Activated CD8-positive, alpha-beta memory T cell treated with anti-CD3 and anti-CD28 coated beads, Interleukin-2, amount 50 U/mL, for 1 hour (primary cell): ENCODE measurements around the gene F11R.
"Not testable (repeated sequence)": the region's sequence is repeated elsewhere in the genome, so short reads cannot be mapped to it uniquely, and the experiment has no call there.

ENCODE experiments used
- DNase-seq: peaks from one replicate; pipeline ENCODE4 v3.0.0-alpha.2; 2020; ENCODE audit errors: extremely low read depth

Gene F11R

DNA sequence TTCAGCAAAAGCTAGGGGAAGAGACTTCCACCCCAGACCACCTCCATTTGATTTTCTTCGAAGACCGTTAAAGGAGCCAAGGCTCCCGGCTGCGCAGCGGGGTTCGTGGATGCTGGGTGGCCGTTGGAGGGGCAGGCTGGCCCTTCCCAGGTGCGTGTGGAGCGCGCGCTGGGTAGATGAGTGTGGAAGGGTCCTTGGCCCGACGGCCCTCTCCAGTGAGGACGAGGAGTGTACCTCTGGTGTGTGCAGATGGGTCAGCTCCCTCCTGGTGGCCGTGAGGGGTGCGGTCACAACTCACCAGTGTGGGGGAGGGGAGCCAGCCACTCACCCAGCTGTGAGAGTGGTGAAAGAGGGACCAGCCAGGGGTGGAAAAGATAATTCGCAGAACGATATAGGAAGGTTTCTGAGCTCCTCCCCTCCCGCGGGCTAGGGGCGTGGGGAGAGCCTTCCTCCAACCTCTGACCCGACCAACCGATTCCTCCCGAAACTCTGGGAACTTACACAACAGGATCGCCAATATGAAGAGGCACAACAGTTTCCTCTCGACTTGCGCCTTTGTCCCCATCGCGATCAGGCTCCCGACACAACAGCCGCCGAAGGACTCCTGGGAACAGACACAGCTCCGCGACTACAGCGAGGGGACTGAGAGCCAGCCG, at the start of gene F11R:
TSS of gene F11R (minus strand) at position 644 of the 656 bp plus-strand sequence. CDS start at position 565, 79 bp downstream.
- DNase-seq = no peak

DNA sequence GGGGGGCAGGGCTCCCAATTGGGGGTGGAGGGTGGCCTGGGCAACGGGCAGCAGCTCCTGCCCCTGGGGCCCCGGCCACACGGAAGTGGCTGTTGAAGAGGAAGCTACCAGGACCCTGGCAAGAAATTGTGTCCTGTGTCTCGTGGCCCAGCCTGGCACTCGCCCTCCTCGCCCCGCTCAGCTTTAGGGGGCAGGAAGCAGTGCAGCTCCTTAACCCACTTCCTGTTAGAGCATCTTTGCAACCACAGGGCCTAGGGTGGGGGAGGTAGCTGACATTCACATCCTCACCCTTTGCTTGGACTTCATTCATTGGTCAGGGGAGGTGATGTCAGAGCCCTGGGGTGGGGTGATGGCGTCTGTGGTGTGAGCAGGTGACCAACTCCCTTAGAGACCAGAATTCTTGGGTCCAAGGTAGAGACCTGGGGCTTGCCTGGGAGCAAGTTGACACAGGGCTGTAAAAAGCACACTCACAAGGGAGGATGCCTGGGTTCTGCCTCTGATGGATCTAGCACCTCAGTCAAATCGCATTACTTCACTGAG, 48.8 kb upstream of the F11R start, which contains the start of gene ARHGAP30:
TSS of gene ARHGAP30 (minus strand) at position 161 of the 540 bp plus-strand sequence. CDS start 267 bp downstream, outside the sequence.
- peak; percentile 65 for DNase-seq

DNA sequence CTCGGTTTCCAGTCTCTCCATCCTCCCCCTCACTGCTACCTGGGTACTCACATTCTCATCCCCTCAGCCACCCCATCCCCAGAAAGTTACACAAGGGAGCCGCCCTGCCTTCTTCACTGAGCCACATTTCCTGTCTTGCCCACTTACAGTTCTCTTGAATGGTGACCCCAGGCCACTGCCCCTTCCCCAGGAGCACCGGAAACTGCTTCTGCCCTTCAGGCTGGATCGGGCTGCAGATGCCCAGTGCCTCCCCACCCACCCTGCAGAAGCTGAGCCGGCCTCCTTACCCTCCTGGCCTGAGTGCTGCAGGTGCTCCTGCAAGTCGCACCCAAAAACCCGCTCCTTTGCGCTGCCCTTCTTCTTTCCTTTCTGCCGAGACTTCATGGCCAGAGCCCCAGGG, 48.3 kb upstream of the F11R start:
- no peak for DNase-seq

DNA sequence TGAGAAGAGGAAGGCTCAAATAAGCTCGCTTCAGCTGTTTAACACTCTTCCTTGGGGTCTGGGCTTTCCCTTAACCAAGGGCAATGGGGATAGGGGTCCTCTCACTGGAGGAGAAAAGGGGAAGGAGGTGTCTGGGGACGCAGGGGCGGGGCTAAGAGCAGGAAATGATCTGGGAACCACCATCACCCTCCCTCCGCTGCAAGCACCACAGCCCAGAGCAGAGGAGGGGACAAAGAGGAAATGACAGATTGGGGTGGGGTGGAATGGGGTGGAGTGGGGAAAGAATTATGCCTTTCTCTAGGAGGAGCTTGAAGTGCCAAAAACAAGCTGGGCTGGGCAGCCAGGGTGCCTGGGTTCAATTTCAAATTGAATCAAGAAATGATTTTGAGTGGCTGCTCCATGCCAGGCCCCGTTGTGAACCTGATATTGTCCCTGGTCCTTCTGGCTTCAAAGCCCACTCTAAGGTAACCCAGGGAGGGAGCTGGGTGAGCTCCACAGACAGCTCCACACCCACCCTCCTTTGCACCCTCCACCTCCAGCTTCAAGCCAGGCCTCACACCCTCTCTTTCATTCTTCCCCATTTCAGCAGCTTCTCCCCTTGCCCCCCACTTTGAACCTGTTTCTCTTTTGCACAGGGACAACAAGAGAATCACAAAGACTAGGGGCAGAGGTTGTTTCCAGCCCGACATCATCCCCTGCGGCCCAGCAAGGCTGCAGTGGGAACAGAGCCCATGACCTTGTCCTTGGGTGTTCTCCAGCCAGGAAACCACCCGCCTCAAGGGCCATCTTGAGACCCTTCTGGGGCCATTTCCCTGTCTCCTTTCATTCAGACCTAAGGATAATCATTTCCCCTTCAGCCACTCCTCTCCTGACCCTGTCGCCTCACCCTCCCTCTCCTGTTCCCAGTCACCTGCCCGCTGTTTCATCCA, 47.6 kb upstream of the F11R start:
- peak; percentile 77 for DNase-seq

DNA sequence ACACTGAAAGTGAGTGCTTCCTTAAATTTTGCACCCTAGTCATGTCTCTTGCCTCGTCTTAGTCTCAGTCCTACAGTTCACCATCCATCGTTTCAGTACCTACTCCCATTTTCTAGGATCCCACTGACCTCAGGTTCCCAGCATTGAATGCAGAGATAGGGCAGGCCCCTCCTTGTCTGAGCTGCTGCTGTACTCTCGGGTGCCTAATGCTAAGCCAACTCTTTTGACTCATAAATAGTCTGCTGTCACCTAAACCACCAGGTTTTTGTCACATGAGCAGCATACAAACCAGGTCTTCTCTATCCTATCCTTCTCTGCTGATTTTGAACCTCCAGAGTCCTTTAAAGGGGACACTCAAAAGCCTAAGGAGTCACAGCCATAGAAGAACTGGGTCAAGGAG, 45.7 kb upstream of the F11R start:
- DNase-seq = no peak

DNA sequence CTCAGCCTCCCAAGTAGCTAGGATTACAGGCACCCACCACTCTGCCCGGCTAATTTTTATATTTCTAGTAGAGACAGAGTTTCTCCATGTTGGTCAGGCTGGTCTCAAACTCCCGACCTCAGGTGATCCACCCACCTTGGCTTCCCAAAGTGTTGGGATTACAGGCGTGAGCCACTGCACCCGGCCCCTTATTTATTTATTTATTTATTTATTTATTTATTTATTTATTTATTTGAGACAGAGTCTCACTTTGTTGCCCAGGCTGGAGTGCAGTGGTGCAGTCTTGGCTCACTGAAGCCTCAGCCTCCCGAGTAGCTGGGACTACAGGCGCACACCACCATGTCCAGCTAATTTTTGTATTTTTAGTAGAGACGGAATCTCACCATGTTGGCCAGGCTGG, 44.7 kb upstream of the F11R start:
- not testable (repeated sequence) for DNase-seq

DNA sequence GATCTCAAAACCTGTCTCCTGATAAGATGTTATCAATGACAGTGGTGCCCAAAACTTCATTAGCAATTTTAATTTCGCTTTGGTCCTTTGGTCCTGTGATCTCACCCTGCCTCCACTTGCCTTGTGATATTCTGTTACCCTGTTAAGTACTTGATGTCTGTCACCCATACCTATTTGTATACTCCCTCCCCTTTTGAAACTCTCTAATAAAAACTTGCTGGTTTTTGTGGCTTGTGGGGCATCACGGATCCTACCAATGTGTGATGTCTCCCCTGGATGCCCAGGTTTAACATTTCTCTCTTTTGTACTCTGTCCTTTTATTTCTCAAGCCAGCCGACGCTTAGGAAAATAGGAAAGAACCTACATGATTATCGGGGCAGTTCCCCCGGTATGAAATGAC, 43.0 kb upstream of the F11R start:
- DNase-seq = not testable (repeated sequence)

DNA sequence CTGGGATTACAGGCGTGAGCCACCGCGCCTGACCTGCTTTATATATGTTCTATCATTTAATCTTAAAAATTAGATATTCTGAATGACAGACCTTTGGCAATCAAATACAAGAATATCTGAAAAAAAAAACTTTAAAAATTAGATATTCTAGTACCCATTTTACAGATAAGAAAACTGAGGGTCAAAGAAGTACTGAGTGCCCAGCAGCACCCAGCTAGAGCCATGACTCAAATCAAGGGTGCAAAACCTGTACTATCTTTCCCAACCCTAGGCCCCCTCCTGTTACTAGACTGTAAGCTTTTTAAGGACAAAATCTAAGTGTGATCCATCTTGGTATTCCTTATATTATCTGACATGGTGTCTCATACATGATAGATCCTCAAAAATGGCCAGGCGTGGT, 40.5 kb upstream of the F11R start:
- no peak for DNase-seq

DNA sequence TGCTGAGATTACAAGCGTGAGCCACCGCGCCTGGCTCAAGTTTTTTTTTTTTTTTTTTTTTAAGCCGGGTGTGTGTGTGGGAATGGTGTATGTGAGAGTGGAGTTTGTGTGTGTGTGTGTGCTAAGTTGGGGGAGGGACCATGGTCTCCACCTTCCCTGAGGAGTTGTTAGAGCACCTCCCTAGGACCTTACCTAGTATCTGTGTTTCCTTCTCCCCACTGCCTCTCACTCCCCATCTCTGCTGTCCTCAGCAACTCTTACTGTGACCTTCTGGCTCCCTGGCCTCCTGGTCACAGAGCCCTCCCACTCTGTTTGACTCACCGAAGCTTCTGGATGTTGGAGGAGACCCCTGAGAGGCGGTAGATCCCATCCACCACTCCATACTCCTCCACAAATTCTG, 38.3 kb upstream of the F11R start:
- no peak for DNase-seq

DNA sequence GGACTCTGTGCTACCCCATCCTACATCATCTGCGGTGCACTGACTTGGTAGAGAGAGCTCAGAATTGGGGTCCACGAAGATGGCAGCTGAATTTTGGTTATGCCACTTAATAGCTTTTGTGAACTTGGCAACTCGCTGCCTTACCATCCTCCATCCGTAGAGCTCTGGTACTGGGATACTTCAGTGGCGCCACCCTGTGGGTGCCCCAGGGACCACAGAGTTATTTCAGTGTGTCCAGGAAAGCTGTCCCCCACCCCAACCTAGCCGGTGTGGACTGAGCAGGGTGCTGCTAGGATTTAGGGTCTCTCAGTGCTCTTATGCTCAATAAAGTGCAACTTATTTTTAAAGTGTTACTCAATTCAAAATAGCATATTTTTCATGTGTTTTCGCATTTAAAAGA, 33.9 kb upstream of the F11R start:
- DNase-seq = no peak

DNA sequence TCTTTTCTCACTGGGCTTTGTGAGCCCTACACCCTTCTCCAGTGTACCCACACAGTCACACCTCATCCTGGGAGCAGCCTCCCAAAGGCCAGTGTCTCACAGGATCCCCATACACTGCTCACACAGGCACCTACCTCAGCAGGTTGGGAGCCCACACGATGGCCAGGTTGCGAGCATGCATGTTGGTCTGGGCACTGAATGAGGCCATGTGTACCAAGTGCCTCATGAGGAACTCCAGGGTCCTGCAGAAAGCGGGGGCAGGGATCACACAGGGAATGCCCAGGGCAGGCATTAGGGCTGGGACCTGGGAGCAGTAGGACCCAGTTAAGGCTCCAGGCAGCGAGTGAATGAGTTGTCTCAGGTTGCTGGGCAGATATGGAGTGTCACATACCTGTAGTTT, 33.3 kb upstream of the F11R start:
- DNase-seq = no peak

DNA sequence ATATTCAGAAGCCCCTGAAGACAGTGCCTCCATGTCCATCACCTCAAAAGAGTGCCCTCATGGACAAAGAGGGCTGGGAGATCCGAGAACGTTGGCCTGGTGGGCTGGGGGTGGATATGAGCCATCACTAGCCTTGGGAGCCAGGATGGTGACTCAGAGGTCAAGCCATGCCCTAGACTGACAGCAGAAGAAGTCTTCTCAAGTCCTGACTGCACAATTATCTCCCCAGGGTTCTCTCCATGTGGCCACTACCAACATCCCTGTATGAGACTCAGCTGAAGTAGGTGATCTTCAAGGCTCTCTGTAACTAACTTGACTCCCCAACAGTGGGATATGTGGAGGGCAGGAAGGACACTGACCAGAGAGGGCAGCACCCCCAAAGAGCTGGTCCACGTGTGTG, 31.9 kb upstream of the F11R start:
- no peak for DNase-seq

DNA sequence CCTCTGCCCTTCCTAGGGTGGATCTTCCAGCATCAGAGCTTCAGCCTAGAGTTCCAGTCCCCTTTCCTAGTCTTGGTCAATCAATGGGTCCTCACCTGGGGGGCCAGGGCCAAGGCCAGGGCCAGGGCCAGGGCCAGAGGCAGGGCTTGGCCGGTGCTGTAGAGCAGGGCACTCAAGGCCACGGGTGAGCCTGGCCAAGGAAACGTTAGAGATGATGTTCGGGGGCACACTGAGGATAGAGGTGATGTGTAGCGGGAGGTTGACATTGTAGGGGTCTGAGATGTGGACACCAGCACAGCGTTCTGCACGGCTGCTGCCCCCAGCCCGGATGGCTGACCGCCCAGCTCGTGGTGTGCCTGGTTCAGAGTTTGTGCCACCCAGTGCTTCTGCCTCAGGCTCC, 30.3 kb upstream of the F11R start:
- DNase-seq = no peak

DNA sequence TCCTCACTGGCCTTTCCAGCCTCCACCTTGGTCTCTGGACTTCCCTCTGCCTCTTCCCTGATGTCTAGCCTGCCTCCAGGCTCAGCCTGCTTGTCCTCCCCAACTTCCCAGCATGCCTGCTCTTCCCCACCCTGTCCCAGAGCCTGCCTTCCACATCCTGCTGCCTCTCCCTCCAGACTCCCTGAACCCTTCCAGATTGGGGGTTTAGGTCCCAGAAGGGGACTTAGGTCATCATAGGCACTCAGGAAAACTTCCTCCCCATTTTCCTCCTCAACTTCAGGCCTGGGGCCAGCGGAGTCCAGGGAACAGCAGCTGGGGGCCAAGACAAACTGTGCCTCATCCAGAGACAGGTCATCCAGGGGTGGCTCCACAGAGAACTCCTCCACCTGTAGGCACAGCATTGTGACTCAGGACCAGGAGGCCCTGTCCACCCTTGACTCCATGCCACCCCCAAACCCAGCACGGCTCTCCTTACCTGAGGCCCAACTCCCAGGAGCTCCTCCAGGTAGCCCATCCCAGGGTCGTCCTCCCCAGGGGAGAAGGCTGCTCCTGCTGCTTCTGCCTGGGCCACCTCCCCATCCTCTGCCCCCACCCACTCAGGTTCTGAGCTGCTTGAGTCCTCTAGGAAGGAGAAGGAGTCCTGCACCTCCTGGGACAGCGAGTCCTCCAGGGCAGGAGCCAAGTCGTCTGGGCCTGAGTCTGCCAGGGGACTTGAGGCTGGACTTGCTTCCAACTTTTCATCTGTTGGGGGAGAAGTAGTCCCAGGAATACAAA, 28.2 kb upstream of the F11R start:
- no peak for DNase-seq

DNA sequence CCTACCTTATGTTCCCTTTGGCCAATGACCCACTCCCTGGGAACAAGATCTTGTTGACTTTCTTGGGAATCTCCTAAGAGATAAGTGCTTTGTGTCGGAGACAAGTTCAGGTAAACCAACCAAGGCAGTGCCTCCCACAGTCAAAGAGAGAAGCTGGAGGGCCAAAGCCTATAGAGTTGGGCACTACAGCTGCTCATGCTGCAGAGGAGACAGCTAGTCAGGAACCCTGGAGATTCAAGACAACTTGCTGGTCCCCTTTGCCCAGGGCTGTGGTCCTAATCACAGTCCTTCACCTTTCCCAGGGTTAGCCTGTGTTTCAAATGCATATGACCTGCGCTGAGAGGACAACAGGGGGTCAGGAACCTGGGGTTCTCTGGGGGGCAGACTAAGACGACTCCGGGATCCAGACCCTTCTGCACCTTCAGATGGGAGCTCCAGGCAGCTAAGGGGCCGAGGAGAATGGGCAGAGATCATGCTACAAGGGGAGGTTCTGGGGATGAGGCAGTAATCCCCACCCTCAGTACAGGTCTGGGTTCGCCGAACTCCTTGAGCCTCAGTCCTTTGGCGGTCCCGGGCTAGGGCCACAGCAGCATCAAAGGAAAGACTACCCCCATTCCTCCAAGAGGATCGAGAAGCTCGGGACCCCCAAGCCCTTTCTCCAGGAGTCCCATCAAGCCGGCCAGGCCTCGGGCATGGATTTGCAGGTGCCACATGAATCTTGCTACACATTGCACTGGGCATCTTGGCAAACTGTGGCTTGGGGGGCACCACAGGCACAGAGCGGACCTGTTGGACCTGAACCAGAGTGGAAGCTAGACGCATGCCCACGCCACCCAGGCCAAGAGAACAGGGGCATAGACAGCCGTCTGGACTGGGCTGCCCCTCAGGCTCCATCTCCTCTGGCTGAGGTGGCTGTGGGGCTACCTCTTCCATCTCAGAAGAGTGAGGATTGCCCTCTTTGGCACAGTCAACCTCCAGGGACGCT, 26.8 kb upstream of the F11R start:
- DNase-seq = no peak

DNA sequence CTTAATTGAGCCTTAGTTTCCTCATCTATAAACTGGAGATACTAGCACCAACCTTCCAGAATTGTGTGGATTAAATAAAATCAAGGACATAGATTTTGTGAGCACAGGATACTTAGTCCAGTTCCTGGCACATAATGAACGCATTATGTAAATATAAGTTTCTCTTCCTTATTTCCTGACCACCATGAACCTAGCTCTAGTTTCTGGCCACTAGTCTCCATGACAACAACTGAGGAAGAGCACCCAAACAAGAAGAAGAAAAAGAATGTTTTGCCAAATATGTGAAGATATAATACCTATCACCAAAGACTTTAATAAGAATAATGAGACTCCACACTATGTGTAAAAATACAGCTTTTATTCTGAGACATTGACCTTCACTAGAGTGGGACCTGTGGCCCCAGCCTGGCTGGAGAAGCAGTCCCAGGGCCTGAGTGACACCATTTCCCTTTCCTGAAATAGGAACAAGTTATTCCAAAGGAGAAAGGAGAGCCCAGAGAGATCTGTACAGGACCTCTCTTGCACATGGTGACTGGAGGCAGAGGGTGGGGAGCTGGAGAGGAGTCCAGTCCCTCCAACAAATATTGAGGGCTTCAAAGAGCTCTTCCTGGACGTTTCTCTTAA, 25.8 kb upstream of the F11R start:
- DNase-seq = no peak

DNA sequence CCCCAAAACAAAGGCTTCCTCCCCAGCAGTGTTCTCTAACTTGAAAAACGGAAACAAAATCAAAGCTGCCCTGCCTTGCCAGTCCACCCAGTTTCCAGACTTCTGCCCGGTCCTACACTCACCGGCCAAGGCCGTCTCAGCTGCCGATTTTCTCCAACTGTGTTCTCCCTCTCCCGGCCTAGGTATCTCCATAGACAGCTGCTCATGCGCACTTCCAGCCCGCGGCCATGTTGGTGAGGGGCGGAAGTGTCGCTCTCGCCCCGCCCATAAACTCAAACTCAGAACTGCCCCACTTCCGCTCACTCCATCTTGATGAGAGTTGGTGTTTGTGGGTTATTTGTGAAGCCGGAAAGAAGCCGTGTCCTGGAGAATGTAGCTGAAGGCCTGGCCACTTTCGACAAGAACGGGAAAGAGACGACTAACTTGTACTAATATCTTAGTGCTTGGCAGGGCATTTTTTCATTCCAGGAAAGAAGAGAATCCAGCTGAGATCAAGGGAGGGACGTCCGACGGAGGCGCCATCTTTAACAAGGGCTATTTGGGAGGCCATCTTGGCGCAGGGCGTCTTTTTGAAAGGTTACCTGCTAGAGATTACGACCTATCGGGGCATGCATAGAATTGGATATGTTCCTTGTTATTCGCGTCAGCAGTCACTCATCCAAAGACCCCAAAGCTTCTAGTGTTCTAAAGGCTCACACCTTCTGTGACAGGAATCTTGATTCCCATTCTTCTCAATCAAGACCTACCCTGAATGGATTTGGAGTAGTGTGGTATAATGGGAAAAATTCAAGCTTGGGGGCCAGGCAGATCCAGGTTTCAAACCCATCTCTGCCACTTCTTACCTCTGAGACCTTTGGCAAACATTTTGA, 25.0 kb upstream of the F11R start, which contains the start of gene USF1:
TSS of gene USF1 (minus strand) at position 242 of the 869 bp plus-strand sequence. CDS start 2,702 bp downstream, outside the sequence.
- DNase-seq = peak; percentile 87

DNA sequence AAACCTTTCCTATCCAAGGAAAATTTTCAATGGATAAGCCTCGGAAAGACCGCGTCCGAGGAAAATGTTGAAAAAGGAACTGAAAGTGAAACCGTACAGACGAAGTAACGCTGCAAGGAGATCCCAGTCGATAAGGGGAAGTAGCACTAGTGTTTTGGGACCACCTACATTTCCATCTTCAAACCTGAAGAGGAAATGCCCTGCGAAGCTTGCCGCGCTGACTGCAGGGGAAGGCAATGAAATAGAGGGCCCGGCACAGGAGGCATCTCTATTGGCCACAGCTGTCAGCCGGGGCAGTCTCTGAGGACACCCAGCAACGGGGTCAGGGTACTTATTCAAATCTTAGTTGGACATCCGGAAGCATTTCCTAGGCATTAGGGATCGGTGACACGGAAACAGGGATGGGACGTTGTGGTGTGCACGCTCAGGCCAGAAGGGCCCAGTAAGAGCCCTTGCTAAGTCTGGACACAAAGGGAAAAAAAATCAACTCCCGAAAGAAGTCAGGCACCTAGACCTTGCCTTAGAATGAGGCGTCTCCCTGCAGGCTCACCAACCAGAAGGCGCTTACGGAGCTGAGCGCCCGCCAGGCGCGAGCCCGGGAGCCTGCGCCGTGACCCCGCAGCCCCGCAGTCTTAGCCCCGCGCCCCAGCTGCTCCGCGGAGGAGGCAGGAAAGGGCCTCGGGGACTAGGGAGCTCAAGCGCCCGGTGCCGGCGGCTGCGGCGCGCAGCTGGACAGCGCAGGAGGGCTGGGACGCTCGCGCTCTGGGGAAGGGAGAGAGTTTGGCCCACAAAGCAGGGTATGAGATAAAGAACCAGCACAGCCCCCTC, 24.2 kb upstream of the F11R start:
- DNase-seq = peak; percentile 37
